Caco-2 (cell line): ENCODE data around the gene CACNA1C. TPM values are rescaled to one million over a fixed set of nuclear protein-coding genes. Genes with fewer than 3 reads are reported as not detected.

Experiments used
- BruUV-seq: library from RNA; stranded (reverse); fragments of 400-500 nt; replicated peaks from 2 replicates; lab custom pipeline; 2021; lab: Mats Ljungman, UMichigan
- CTCF ChIA-PET: fragments of 300-600 bp; sonication (Branson Sonifier 250); formaldehyde crosslinking; loops from one replicate; lab custom pipeline; 2022; ENCODE audit warnings: antibody characterized with exemption; lab: Charles Lee
- POLR2A ChIA-PET: fragments of 300-600 bp; sonication (Branson Sonifier 250); formaldehyde crosslinking; loops from one replicate; lab custom pipeline; 2022; ENCODE audit warnings: antibody characterized with exemption; lab: Charles Lee
- DNase-seq, 2 experiments: peaks; one replicate each; pipeline versions ENCODE4 v3.0.0 to v3.0.0-alpha.2; 2020 to 2022
- H3K27me3 ChIP-seq: replicated peaks from 2 replicates; pipeline ENCODE4 v1.6.0; 2011; ENCODE audit warnings: low read length; ENCODE audit not compliant: control insufficient read depth, insufficient read depth
- H3K36me3 ChIP-seq: 2 replicates; pipeline ENCODE4 v1.5.1; 2011; ENCODE audit warnings: low read length; ENCODE audit not compliant: control insufficient read depth, insufficient read depth
- H3K4me1 ChIP-seq: fragments of 250-450 bp; sonication (Bioruptor Pico); 2 replicates; pipeline ENCODE4 v1.5.1; 2020; ENCODE audit warnings: mild to moderate bottlenecking
- H3K4me3 ChIP-seq: 2 replicates; pipeline ENCODE4 v1.5.1; 2011; ENCODE audit warnings: low read depth, mild to moderate bottlenecking, control low read depth, low read length
- H3K9me3 ChIP-seq: fragments of 250-450 bp; sonication (Bioruptor Pico); 2 replicates; pipeline ENCODE4 v1.5.1; 2020; ENCODE audit warnings: mild to moderate bottlenecking, moderate library complexity
- H3K27ac Mint-ChIP-seq: one replicate; pipeline ENCODE4 v1.8.0; 2022; ENCODE audit warnings: mixed read lengths; ENCODE audit not compliant: unreplicated experiment
- H3K27me3 Mint-ChIP-seq: one replicate; pipeline ENCODE4 v1.8.0; 2022; ENCODE audit warnings: mixed read lengths; ENCODE audit not compliant: insufficient read depth, unreplicated experiment
- H3K36me3 Mint-ChIP-seq: one replicate; pipeline ENCODE4 v1.8.0; 2022; ENCODE audit warnings: mild to moderate bottlenecking, mixed read lengths; ENCODE audit not compliant: insufficient read depth, unreplicated experiment
- H3K4me1 Mint-ChIP-seq: one replicate; pipeline ENCODE4 v1.8.0; 2022; ENCODE audit warnings: low read depth, mixed read lengths; ENCODE audit not compliant: unreplicated experiment
- H3K4me3 Mint-ChIP-seq: one replicate; pipeline ENCODE4 v1.8.0; 2022; ENCODE audit warnings: mild to moderate bottlenecking, moderate library complexity, mixed read lengths; ENCODE audit not compliant: unreplicated experiment
- H3K9me3 Mint-ChIP-seq: one replicate; pipeline ENCODE4 v1.8.0; 2022; ENCODE audit warnings: mixed read lengths; ENCODE audit not compliant: unreplicated experiment
- intact Hi-C: fragments of 100-400 bp; cut with micrococcal nuclease; formaldehyde crosslinking; loops from one replicate; pipeline ENCODE4 v1.10.0; 2022; ENCODE audit not compliant: unreplicated experiment
- total RNA-seq: library from RNA; stranded (reverse); gene quantifications from 2 replicates; pipeline ENCODE4 v1.2.3, GENCODE V29; 2022
- TF ChIP-seq, protein P1 (sequence below), 2 experiments: fragments of 200-600 bp in 1 of 2; IDR thresholded peaks; 1 replicate in 1 of 2; 2 replicates in 1 of 2; pipeline versions ENCODE4 v1.5.1 to v1.8.0; 2011 to 2022; ENCODE audit warnings: antibody characterized with exemption in 1 of 2, control low read depth in 1 of 2, inconsistent platforms in 1 of 2, low read depth in 1 of 2, low read length in 1 of 2, mild to moderate bottlenecking in 1 of 2, moderate library complexity in 1 of 2; ENCODE audit not compliant: insufficient read depth in 1 of 2, severe bottlenecking in 1 of 2, unreplicated experiment in 1 of 2

CACNA1C gene
- total RNA-seq, 1 experiment from 2014 or later, result not detected

GRCh38 chr12:2114071-2114470, 61.3 kb downstream of the CACNA1C start:
- Mint-ChIP-seq H3K4me1 (no peaks in the 10 kb centered on the region), H3K36me3 (no peaks in the 10 kb centered on the region), H3K27me3 (no peaks in the 10 kb centered on the region), H3K9me3 (no peaks in the 10 kb centered on the region), H3K27ac (no peak overlapping the region), H3K4me3 (no peak overlapping the region)
- Histone ChIP-seq H3K4me1 (peaks cover 6% of the 10 kb centered on the region; the same call in 1 of the 2 replicates), H3K27me3 (no peaks in the 10 kb centered on the region; the same call in 1 of the 2 replicates), H3K9me3 (no peaks in the 10 kb centered on the region), H3K36me3 (no peaks in the 10 kb centered on the region), H3K4me3 (no peak overlapping the region)
- TF ChIP-seq, protein P1, sequence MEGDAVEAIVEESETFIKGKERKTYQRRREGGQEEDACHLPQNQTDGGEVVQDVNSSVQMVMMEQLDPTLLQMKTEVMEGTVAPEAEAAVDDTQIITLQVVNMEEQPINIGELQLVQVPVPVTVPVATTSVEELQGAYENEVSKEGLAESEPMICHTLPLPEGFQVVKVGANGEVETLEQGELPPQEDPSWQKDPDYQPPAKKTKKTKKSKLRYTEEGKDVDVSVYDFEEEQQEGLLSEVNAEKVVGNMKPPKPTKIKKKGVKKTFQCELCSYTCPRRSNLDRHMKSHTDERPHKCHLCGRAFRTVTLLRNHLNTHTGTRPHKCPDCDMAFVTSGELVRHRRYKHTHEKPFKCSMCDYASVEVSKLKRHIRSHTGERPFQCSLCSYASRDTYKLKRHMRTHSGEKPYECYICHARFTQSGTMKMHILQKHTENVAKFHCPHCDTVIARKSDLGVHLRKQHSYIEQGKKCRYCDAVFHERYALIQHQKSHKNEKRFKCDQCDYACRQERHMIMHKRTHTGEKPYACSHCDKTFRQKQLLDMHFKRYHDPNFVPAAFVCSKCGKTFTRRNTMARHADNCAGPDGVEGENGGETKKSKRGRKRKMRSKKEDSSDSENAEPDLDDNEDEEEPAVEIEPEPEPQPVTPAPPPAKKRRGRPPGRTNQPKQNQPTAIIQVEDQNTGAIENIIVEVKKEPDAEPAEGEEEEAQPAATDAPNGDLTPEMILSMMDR (IDR thresholded peaks at IDR 0.05; ENCODE audit: insufficient read depth in 1 of 2, low read depth in 1 of 2, low read length in 1 of 2, severe bottlenecking in 1 of 2, unreplicated experiment in 1 of 2), result no peak
- POLR2A ChIA-PET, result no interaction called here
- no peak for DNase-seq
- BruUV-seq, result no TSS peak
- CTCF ChIA-PET, result no interaction called here
- intact Hi-C loops, result no loop called here

GRCh38 chr12:2115101-2115845, 62.5 kb downstream of the CACNA1C start:
- CTCF ChIA-PET, result no interaction called here
- no peaks in the 10 kb centered on the region for H3K27me3 ChIP-seq
- POLR2A ChIA-PET, result no interaction called here
- H3K36me3 ChIP-seq, result no peaks in the 10 kb centered on the region
- no TSS peak for BruUV-seq
- H3K9me3 ChIP-seq, result no peaks in the 10 kb centered on the region
- H3K27me3 Mint-ChIP-seq, result peaks cover 1% of the 10 kb centered on the region
- H3K4me3 ChIP-seq, result no peak overlapping the region
- no peak for DNase-seq
- no peak overlapping the region for H3K4me3 Mint-ChIP-seq
- H3K4me1 Mint-ChIP-seq, result no peaks in the 10 kb centered on the region
- no peak overlapping the region for H3K27ac Mint-ChIP-seq
- intact Hi-C loops, result no loop called here
- no peaks in the 10 kb centered on the region for H3K36me3 Mint-ChIP-seq
- H3K4me1 ChIP-seq, result peaks cover 6% of the 10 kb centered on the region; the same call in 1 of the 2 replicates
- TF ChIP-seq, protein P1 (IDR thresholded peaks at IDR 0.05; ENCODE audit: insufficient read depth in 1 of 2, low read depth in 1 of 2, low read length in 1 of 2, severe bottlenecking in 1 of 2, unreplicated experiment in 1 of 2), result no peak
- no peaks in the 10 kb centered on the region for H3K9me3 Mint-ChIP-seq

DNA sequence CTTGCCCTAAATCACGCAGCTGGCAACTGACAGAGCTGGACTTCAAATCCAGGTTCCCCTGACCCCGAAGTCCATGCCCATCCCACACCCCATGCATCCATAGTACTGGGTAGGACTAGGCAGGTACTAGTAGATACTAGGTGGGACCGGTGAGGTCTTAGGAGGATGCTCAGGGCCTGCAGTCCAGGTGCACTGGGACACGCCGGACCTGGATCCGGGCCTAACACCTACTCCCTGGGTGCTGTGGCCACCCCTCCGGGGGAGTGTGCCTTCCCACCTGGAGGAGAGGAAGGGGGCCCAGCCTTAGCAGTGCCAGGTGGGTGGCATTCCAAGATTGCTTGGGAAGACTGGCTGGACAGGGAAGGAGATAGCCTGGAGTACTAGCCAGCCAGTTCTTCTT, 64.8 kb downstream of the CACNA1C start:
- H3K4me3 Mint-ChIP-seq, result no peak overlapping the region
- no peaks in the 10 kb centered on the region for H3K9me3 Mint-ChIP-seq
- no TSS peak for BruUV-seq
- no peaks in the 10 kb centered on the region for H3K36me3 ChIP-seq
- no peaks in the 10 kb centered on the region for H3K27me3 ChIP-seq
- H3K4me3 ChIP-seq, result no peak overlapping the region
- intact Hi-C loops, result no loop called here
- no peak overlapping the region for H3K27ac Mint-ChIP-seq
- H3K27me3 Mint-ChIP-seq, result peaks cover 6% of the 10 kb centered on the region
- H3K4me1 ChIP-seq, result peaks cover 6% of the 10 kb centered on the region; the same call in 1 of the 2 replicates
- no peaks in the 10 kb centered on the region for H3K4me1 Mint-ChIP-seq
- DNase-seq, result no peak
- ChIA-PET CTCF (no interaction called here), POLR2A (no interaction called here)
- no peaks in the 10 kb centered on the region for H3K36me3 Mint-ChIP-seq
- TF ChIP-seq, protein P1 (IDR thresholded peaks at IDR 0.05; ENCODE audit: insufficient read depth in 1 of 2, low read depth in 1 of 2, low read length in 1 of 2, severe bottlenecking in 1 of 2, unreplicated experiment in 1 of 2), result no peak
- no peaks in the 10 kb centered on the region for H3K9me3 ChIP-seq
